ENCODE results near the gene UBL7. TPM values are rescaled to one million over a fixed set of nuclear protein-coding genes. Genes with fewer than 3 reads are reported as not detected.

Gene UBL7
- total and polyA plus RNA-seq, 2 of the 8 experiments (the other 6 are each of a cell fraction or from before 2014, with no cell fraction given): 71.5 to 183 TPM

DNA sequence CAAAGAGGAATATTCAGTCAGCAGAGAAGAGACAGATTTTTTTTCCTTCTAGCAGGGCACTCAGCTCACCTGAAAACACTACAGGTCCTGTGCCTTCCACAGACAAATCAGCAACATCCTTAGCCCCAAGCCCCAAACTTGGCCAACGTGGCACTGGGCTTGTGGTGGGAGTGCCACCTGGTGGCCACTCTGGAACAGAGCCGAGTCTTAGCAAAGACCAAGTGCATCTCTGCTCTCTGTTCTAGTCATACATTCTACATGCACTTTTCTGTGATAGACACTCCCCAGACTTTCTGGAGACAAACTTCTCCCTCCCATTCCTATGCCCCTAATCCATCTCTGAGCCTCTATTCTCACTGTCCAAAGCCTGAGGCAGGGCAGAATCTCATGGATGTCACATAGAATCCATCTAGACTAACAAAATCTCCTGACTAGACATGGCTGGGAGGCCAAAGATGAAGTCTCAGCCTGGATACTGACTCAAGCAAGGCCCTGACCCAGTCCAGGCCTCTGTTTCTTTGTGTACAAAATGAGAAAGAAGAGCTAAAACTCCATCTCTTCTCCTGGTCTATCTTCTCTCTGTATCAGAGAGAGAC, 22.1 kb downstream of the UBL7 start:
- H2AFZ ChIP-seq (ENCODE audit: low read length): no peak overlapping the region
- H2BK15ac ChIP-seq (ENCODE audit: low read length): no peak overlapping the region
- no peak overlapping the region for H2AK5ac ChIP-seq (ENCODE audit: low read depth, low read length)
- FAIRE-seq (no peak), DNase-seq (ENCODE audit: low read depth in 1 of 2, low spot score in 2 of 2) (peak in 1 of 2 experiments; percentile 80)
- WGBS, 2 experiments (ENCODE audit: extremely low coverage in 1 of 2, insufficient coverage in 1 of 2, insufficient read length in 1 of 2, insufficient replicate concordance in 2 of 2, low coverage in 1 of 2, low lambda C conversion rate in 2 of 2, missing lambda C conversion rate in 1 of 2): 0% methylated on average over 2 of the region's 2 CpGs; no CpG with 5 or more reads in 1 of the 2 experiments
- H4K91ac ChIP-seq (replicated peaks; ENCODE audit: insufficient read length, low read length): no peak overlapping the region
- no peak overlapping the region for H2BK20ac ChIP-seq (ENCODE audit: low read length)
- no peak overlapping the region for H2BK12ac ChIP-seq (ENCODE audit: low read depth, low read length)
- peaks cover 4% of the 10 kb centered on the region; the same call in 1 of the 2 replicates for H3K23me2 ChIP-seq (ENCODE audit: low read depth, low read length)
- H2BK5ac ChIP-seq (ENCODE audit: low read depth, low read length): no peak overlapping the region
- no peak overlapping the region for H3K4me2 ChIP-seq (ENCODE audit: insufficient read depth in 1 of 2, low read depth in 2 of 2, low read length in 2 of 2)
- H2BK120ac ChIP-seq (replicated peaks; ENCODE audit: low read depth, low read length): no peak overlapping the region
- no peak overlapping the region for H3K23ac ChIP-seq (ENCODE audit: insufficient read length)
- peaks cover 0 to 2% of the 10 kb centered on the region in 2 experiments for H4K20me1 ChIP-seq (replicated peaks in 1 of 2; ENCODE audit: control insufficient read depth in 1 of 2, insufficient read depth in 2 of 2, low read length in 2 of 2)
- TF ChIP-seq RAD21 (IDR thresholded peaks at IDR 0.05 in 1 of 2, conservative IDR thresholded peaks at IDR 0.05 in 1 of 2; ENCODE audit: low read depth in 2 of 2, low read length in 2 of 2): peak; percentile 96 to 98
- TF ChIP-seq, protein P1, sequence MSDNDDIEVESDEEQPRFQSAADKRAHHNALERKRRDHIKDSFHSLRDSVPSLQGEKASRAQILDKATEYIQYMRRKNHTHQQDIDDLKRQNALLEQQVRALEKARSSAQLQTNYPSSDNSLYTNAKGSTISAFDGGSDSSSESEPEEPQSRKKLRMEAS (IDR thresholded peaks at IDR 0.05): peak; percentile 51; the same call in 1 of the 2 replicates
- TF ChIP-seq, protein P2, sequence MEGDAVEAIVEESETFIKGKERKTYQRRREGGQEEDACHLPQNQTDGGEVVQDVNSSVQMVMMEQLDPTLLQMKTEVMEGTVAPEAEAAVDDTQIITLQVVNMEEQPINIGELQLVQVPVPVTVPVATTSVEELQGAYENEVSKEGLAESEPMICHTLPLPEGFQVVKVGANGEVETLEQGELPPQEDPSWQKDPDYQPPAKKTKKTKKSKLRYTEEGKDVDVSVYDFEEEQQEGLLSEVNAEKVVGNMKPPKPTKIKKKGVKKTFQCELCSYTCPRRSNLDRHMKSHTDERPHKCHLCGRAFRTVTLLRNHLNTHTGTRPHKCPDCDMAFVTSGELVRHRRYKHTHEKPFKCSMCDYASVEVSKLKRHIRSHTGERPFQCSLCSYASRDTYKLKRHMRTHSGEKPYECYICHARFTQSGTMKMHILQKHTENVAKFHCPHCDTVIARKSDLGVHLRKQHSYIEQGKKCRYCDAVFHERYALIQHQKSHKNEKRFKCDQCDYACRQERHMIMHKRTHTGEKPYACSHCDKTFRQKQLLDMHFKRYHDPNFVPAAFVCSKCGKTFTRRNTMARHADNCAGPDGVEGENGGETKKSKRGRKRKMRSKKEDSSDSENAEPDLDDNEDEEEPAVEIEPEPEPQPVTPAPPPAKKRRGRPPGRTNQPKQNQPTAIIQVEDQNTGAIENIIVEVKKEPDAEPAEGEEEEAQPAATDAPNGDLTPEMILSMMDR (IDR thresholded peaks at IDR 0.05; ENCODE audit: control extremely low read depth in 1 of 3, insufficient read depth in 1 of 3, low read depth in 1 of 3, low read length in 3 of 3): peak; percentile 94 to 99 (median 97)
- TF ChIP-seq CHD2 (IDR thresholded peaks at IDR 0.05; ENCODE audit: low read length): no peak
- peaks cover 0 to 5% (median 0%) of the 10 kb centered on the region in 4 experiments; a peak in 3 of 7 replicates for H3K27me3 ChIP-seq (replicated peaks in 1 of 4; ENCODE audit: control insufficient read depth in 3 of 4, extremely low read depth in 1 of 4, insufficient read depth in 3 of 4, low read length in 3 of 4)
- H3K18ac ChIP-seq (ENCODE audit: extremely low read depth, low read length): no peak overlapping the region
- no peak overlapping the region for H4K8ac ChIP-seq (ENCODE audit: extremely low read depth, insufficient read depth, low read length)
- CTCF ChIA-PET (ENCODE audit: partially characterized antibody): interaction anchor here (1.0 to 41.3 kb wide), 22 partner anchors 10 to 330 kb away, joined by 3 to 1311 read pairs (median 6); partner anchors contain the start of genes CYP11A1 and UBL7
- peaks cover 0 to 5% (median 3%) of the 10 kb centered on the region in 4 experiments; a peak in 6 of 7 replicates for H3K4me1 ChIP-seq (replicated peaks in 1 of 4; ENCODE audit: control insufficient read depth in 3 of 4, insufficient read depth in 4 of 4, low read length in 3 of 4)
- no peaks in the 10 kb centered on the region for H3K9me3 ChIP-seq (ENCODE audit: insufficient read depth in 2 of 2, low read depth in 1 of 2, low read length in 1 of 2)
- H3K9ac ChIP-seq (replicated peaks in 1 of 4; ENCODE audit: extremely low read depth in 1 of 4, low read depth in 3 of 4, low read length in 3 of 4): no peak overlapping the region
- no peak overlapping the region for H3K27ac ChIP-seq (ENCODE audit: low read depth, low read length)
- H3K56ac ChIP-seq (replicated peaks; ENCODE audit: insufficient read length, low read depth, low read length): no peak overlapping the region
- no peak overlapping the region for H3K4ac ChIP-seq (replicated peaks; ENCODE audit: insufficient read length, low read depth, low read length)
- H3K36me3 ChIP-seq (ENCODE audit: control insufficient read depth in 2 of 4, insufficient read depth in 4 of 4, low read length in 3 of 4): no peaks in the 10 kb centered on the region
- H3K79me1 ChIP-seq (ENCODE audit: low read depth, low read length): no peaks in the 10 kb centered on the region
- H4K5ac ChIP-seq (ENCODE audit: insufficient read length, low read depth, low read length): no peak overlapping the region
- POLR2A ChIA-PET (ENCODE audit: partially characterized antibody): interaction anchor here (0.5 to 1.5 kb wide), 3 partner anchors 54 to 201 kb away, joined by 3 to 5 read pairs (median 3); no protein-coding TSS in a partner anchor
- H3K79me2 ChIP-seq (ENCODE audit: control insufficient read depth in 1 of 2, insufficient read depth in 2 of 2, low read length in 2 of 2): no peaks in the 10 kb centered on the region
- no peak overlapping the region for H3K14ac ChIP-seq (ENCODE audit: insufficient read length)
- no peak overlapping the region for H3K4me3 ChIP-seq (ENCODE audit: extremely low read depth in 1 of 4, insufficient read depth in 2 of 4, low read depth in 3 of 4, low read length in 4 of 4)

All from H1 (cell line).